Right lobe of liver (tissue), 4 donors: ENCODE results near the gene PRKAR2B.

Source experiments
- POLR2A ChIP-seq: fragments of 450-650 bp; IDR thresholded peaks from one replicate; pipeline ENCODE4 v1.6.1; 2017; ENCODE audit warnings: antibody characterized with exemption, mild to moderate bottlenecking
- TF ChIP-seq, protein P1 (sequence below), 4 donors: fragments of 200-600 bp in 3 of 4; fragments of 450-650 bp in 1 of 4; IDR thresholded peaks; one replicate each; pipeline versions ENCODE4 v1.5.1 to v1.8.0; 2016 to 2022; ENCODE audit warnings: antibody characterized with exemption in 4 of 4, mild to moderate bottlenecking in 2 of 4
- donor health status: DM: no; HTN: no; CAD: no.
- donor health status: DM: no; HTN: no; CAD: no.
- donor health status: DM: no; HTN: yes; CAD: no.

DNA sequence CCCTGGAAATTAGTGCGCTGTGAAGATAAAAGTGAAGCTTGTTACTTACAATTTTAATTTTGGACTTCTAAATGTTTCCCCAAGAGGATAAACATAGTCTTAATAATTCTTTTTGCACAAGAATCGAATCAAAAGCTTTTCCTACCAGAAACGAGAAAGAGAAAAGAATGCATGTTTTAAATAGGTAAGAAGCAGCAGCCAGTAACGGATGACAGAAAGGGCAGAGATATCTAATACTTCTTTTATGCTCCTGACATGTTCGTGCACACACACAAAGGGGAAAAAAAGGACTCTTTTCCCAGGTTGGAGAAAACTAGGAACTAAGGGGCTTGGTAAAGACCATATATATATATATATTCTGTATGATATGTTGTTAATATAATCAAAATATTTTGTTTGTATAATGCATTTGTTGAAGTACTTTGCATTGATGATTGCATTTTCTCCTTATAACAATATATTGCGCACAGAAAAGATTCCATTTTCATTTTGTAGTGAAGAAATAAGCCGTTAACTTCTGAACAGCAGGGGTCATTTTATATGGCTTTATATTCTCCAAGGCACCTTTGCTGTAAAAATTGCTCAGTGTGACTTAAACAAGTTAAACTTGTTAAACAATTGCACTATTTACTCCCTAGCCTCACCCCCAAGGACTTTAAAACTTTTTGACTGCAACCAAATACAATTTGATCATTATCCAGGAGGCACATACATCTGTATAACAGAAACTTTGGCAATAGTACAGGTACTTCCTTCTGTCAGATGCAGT is 2.2 kb downstream of the PRKAR2B start:
- TF ChIP-seq, protein P1, sequence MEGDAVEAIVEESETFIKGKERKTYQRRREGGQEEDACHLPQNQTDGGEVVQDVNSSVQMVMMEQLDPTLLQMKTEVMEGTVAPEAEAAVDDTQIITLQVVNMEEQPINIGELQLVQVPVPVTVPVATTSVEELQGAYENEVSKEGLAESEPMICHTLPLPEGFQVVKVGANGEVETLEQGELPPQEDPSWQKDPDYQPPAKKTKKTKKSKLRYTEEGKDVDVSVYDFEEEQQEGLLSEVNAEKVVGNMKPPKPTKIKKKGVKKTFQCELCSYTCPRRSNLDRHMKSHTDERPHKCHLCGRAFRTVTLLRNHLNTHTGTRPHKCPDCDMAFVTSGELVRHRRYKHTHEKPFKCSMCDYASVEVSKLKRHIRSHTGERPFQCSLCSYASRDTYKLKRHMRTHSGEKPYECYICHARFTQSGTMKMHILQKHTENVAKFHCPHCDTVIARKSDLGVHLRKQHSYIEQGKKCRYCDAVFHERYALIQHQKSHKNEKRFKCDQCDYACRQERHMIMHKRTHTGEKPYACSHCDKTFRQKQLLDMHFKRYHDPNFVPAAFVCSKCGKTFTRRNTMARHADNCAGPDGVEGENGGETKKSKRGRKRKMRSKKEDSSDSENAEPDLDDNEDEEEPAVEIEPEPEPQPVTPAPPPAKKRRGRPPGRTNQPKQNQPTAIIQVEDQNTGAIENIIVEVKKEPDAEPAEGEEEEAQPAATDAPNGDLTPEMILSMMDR (IDR thresholded peaks at IDR 0.05) = no peak
- no peak for TF ChIP-seq POLR2A
